Hematopoietic multipotent progenitor cell (in vitro differentiated cells): ENCODE measurements around the gene PLEKHM2. TPM values are rescaled to one million over a fixed set of nuclear protein-coding genes. Genes with fewer than 3 reads are reported as not detected.

Source experiments
- DNase-seq, 3 donors: peaks; one replicate each; pipeline ENCODE4 v3.0.0-alpha.2; 2011 to 2015; ENCODE audit warnings: low read depth in 2 of 3, low spot score in 2 of 3
- total RNA-seq: library from RNA; depleted of rRNA; stranded (reverse); fragments of >200 nt; gene quantifications from one replicate; pipeline ENCODE4 v1.2.3, GENCODE V29; 2012

The PLEKHM2 gene
- total RNA-seq, 1 donor: 63.8 TPM

DNA sequence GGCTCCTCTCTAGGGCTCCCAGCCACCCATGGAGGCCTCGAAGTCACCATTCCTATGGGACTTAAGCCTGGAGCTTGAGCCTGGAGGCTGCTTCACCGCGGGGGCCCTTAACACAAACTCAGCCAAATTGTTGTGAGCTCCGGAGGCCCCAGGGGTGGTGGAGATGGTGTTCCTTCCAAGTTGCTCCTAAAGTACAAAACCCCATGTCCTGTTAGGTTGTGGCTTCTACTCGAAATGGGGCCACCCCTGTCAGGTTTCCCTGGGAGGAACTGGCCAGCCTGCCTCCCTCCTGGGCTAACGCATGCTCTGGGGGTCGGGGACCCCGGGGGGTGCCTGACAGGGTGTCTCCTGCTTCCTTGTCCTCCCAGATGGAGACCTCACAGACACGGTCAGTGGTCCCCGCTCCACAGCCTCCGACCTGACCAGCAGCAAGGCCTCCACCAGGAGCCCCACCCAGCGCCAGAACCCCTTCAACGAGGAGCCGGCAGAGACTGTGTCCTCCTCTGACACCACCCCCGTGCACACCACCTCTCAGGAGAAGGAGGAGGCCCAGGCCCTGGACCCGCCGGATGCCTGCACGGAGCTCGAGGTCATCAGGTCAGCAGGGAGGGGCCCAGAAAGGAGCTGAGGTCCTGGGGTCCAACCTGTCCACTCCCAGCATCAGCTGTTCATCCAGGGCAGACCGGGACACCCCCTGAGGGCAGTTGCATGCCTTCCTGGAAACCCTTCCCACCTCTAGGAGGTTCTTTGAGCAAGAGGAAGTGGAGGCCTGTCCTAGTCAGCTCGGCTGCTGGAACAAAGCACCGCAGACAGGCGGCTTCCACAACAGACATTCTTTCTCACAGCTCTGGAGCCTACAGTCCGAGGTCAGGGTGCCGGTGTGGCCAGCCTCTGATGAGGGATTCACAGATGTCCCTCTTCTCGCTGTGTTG lies 41.1 kb downstream of the PLEKHM2 start:
- DNase-seq: no peak

DNA sequence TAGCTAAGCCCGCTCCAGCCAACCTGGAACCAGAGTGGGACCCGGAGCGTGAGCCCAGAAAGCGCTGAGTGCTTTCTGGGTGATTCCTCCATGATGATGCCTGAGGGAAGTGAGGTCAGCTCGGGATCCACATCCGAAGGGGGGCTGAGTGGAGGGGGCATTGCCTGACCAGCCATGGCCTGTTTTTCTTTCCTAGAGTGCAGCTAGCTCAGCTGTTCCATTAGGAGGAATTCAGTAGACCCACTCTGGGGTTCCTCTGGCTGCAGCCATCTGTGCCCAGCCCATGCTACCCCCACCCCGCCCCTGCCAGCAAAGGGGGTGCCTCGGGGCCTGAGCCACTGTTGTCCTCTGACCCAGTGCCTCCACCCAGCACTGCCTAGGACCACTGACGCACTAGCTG lies 42.4 kb downstream of the PLEKHM2 start:
- no peak for DNase-seq

GRCh38 chr1:15727021-15727420 lies 42.9 kb downstream of the PLEKHM2 start:
- DNase-seq: no peak

GRCh38 chr1:15727424-15727823 lies 43.3 kb downstream of the PLEKHM2 start:
- DNase-seq: no peak

- no peak for DNase-seq
Measured at GRCh38 chr1:15727866-15728534, 43.9 kb downstream of the PLEKHM2 start.

GRCh38 chr1:15728937-15729657 lies 45.0 kb downstream of the PLEKHM2 start:
- DNase-seq: no peak

DNA sequence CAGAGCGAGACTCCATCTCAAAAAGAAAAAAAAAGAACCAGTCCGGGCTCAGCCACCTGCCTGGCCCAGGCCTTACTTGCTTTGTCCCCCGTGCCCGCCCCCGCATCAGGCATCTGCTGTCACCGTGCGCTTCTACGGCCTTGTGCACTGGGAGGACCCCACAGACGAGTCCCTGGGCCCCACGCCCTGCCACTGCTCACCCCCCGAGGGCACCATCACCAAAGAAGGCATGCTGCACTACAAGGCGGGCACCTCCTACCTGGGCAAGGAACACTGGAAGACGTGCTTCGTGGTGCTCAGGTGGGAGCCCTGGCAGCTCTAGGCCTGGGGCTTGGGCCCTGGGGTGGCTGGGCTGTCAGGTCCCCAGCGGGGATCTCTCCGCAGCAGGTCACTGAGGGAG lies 46.3 kb downstream of the PLEKHM2 start:
- no peak for DNase-seq

DNA sequence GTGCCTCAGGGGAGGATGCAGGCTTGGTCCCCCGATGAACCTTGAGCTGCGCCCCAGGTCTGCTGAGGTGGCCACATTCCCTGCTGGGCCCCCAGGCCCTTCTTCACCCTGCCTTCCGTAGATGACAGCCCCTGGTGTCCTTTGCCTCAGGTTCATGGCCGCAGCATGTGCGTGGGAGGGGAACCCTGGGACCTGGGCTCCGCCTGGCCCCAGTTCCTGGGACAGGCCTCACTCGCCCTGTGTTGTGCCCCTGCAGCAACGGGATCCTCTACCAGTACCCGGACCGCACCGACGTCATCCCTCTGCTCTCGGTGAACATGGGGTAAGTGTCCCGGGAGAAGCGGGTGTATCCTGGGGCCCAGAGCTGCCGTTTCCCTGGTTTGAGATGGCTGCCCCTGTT lies 46.8 kb downstream of the PLEKHM2 start:
- no peak for DNase-seq

- DNase-seq: no peak
Measured at GRCh38 chr1:15731735-15732685, 47.9 kb downstream of the PLEKHM2 start.

DNA sequence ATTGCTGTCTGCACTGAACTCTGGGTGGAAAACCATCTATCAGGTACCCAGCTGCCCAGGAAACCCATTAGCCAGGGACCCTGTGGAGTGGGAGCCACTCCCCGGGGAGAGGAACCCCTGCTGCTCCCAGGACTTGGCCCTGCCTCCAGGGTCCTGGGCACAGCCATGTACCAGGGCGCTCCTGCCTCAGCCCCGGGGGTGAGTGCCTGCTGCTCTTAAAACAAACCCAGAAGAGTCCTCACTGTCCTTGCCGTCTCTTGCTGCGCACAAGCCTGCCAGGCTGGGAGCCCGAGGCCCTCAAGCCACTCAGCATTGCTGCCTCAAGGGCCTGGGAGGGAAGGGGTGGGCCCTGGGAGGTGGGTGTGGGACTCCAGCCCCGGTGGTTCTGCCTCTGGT lies 48.6 kb downstream of the PLEKHM2 start:
- no peak for DNase-seq

DNA sequence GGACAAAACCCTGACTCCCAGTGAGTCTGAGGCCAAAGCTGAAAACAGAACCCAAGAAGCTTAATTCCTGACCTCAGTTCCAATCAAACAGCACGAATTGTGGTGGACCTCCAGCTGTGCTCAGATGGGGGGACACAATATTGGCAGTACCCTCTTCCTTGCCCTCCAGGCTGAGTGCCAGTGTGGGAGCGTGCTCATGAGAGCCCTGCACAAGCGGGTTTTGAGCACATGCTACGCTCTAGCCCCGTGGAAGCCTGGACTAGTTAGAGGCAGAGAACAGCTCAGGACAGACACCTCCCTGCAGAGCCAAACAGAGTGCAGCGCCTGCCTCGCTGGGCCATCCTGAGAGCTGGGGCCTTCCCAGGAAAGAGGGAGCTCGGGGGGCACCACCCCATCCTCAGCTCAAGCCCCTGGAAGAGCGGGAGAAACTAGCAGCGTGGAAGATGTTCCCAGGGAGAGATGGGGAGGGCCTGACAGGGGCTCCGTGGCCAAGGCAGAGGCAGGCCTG lies 49.2 kb downstream of the PLEKHM2 start:
- DNase-seq: no peak

DNA sequence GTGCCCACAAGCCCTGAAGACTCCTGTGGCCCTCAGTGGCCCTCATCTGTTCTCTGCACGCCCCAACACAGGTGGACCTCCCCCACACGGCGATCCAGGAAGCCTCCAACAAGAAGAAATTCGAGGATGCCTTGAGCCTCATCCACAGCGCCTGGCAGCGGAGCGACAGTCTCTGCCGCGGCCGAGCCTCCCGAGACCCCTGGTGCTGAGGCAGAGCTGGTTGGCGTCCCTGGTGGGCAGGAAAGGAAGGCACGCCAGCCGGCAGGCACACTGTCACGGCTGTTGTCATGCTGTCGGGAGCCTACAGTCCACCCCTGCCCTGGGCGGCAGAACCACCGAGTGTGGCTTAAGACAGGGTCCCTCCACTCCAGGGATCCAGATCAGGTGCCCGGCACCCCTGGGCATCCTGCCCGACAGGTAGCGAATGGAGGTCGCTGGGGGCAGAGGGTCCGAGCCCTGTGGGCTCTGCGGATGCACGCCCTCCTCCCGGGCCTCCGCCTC lies 49.7 kb downstream of the PLEKHM2 start:
- no peak for DNase-seq

- DNase-seq: no peak
Measured at GRCh38 chr1:15734296-15734695, 50.2 kb downstream of the PLEKHM2 start.

GRCh38 chr1:15734901-15735300 lies 50.8 kb downstream of the PLEKHM2 start:
- DNase-seq: no peak

DNA sequence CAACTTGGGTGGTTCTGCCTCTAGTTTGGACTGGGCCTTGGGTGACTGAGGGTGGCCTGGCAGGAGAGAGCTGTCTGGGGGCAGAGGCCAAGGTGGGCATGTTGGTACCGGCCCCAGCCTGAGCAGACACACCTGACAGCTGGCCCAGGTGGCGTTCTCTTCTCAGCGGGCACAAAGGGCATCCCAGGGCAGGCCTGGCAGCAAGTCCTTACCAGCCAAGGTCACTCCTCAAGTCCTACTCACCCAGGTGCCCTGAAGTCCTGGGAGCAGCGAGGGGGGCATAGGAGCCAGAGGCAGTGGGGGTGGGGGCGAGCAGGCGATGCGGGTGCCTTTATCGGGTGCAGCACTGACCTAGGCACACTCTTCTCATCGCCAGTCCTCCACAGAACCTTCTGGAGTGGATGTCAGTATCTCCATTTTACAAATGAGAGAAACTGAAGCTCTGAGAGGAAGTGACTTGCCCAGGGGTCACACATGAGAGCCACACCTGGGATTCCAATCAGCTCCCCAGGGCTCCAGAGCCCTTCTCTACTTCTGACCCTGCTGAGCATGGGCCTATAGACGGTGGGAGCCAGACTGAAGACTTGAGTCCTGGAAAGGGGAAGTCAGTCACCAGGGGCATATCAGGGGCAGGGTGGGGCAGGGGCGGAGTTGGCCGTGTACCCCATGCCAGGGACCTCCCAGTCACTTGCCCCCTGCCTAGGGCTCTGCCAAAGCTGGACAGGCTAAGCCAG lies 51.4 kb downstream of the PLEKHM2 start:
- DNase-seq: peak in 2 of 3 donors; percentile 31 to 42

- DNase-seq: no peak
Measured at GRCh38 chr1:15736038-15736891, 52.1 kb downstream of the PLEKHM2 start, which contains the start of gene SLC25A34. SLC25A34 (plus strand) TSS chr1:15736258; CDS start chr1:15736486, 228 bp downstream.

DNA sequence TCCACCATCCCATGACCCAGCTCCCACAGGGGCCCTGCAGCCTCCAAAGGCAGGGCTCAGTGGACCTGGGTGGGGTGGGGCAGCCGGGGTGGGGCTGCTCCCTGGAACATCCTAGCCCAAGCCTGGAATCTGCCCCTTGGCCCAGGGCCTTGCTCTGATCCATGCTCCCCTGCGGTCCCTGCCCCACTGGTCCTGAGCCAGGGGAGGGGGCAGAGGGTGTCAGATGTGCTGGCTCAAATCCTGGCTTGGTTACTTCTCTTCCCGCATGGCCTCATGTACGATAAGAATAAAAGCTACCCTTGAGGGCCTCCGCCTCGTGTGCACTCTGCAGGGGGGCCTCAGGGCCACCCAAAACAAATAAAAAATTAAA lies 52.8 kb downstream of the PLEKHM2 start:
- no peak for DNase-seq
